ENCODE results near the gene ADGRV1.
"Not testable (repeated sequence)": the region's sequence is repeated elsewhere in the genome, so short reads cannot be mapped to it uniquely, and the experiment has no call there.

ADGRV1 gene

DNA sequence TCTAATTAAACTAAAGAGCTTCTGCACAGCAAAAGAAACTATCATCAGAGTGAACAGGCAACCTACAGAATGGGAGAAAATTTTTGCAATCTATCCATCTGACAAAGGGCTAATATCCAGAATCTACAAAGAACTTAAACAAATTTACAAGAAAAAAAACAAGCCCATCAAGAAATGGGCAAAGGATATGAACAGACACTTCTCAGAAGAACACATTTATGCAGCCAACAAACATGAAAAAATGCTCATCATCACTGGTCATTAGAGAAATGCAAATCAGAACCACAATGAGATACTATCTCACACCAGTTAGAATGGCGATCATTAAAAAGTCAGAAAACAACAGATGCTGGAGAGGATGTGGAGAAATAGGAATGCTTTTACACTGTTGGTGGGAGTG lies 241.5 kb downstream of the ADGRV1 start:
- not testable (repeated sequence) for DNase-seq; ATAC-seq; H3K36me3 Mint-ChIP-seq (ENCODE audit: low read depth); H3K27ac Mint-ChIP-seq; H3K4me1 Mint-ChIP-seq; H3K4me3 Mint-ChIP-seq; H3K27me3 Mint-ChIP-seq
- H3K9me3 Mint-ChIP-seq = peaks cover 22% of the 10 kb centered on the region

DNA sequence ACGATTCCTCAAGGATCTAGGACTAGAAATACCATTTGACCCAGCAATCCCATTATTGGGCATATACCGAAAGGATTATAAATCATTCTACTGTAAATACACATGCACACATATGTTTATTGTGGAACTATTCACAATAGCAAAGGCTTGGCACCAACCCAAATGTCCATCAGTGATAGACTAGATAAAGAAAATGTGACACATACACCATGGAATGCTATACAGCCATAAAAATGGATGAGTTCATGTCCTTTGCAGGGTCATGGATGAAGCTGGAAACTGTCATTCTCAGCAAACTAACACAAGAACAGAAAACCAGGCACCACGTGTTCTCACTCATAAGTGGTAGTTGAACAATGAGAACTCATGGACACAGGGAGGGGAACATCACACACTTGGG lies 241.9 kb downstream of the ADGRV1 start:
- H3K27me3 Mint-ChIP-seq = not testable (repeated sequence)

DNA sequence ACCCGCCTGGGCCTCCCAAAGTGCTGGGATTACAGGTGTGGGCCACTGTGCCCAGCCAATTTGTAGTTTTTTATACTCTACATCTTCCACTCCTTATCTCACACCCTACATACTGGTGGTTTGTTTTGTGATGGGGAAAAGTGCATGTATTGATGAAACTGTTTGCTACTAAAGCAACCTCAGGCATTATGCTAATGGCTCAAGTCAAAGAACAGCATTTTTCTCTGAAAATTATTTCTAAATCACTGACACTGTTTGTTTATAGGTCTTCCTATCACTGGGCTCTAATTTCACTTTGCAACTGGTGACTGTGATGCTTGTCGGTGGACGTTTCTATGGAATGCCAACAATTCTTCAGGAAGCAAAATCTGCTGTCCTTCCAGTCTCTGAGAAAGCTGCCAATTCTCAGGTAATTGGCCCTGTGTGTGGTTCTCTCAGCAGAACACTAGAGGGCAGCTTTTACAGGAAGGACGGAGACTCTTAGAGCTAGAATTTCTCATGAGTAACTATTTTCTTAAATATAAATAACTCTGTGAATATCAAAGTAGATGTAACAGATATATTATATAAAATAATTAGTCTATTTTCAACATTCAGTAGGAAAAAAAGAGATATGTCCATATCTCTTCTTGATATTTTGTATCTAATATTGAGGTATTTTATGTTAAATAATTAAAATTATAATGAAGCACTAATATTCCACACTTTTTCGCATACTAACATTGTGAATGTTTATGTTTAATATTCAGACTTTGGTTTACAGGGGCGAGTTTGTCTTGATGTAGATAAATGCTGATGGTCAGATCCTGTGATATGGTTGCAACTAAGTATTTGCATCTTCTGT lies 244.1 kb downstream of the ADGRV1 start:
- Mint-ChIP-seq H3K36me3 (ENCODE audit: low read depth) (no peaks in the 10 kb centered on the region), H3K4me1 (no peaks in the 10 kb centered on the region), H3K4me3 (no peak overlapping the region), H3K9me3 (peaks cover 7% of the 10 kb centered on the region), H3K27me3 (peaks cover 2% of the 10 kb centered on the region), H3K27ac (no peak overlapping the region)
- no peak for DNase-seq
- no peak for ATAC-seq

More for the DNA sequence above, 241.9 kb downstream of the ADGRV1 start:
- H3K4me3 Mint-ChIP-seq; H3K27ac Mint-ChIP-seq; ATAC-seq; DNase-seq; H3K4me1 Mint-ChIP-seq; H3K36me3 Mint-ChIP-seq (ENCODE audit: low read depth): not testable (repeated sequence)
- peaks cover 22% of the 10 kb centered on the region for H3K9me3 Mint-ChIP-seq

DNA sequence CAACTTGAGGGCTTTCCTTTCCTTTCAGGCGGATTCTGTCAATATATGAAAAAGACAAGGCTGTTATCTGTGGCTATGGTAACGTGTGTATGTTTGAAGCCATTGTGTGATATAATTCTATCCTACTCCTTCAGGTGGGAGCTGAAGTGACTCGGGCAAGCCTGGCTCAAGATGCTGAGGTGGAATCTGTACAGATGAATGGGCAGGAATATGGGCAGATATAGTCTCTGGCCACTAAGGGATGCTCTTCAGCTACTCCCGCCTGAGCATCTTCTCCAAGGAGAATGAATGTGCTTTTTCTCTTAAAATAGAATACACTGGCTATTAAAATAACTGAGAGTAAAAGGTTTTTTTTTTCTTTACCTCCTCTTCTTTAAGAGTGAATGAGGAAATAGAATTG lies 244.8 kb downstream of the ADGRV1 start:
- Mint-ChIP-seq H3K36me3 (ENCODE audit: low read depth) (no peaks in the 10 kb centered on the region), H3K27ac (no peak overlapping the region), H3K4me1 (no peaks in the 10 kb centered on the region), H3K9me3 (peaks cover under 1% of the 10 kb centered on the region), H3K27me3 (peaks cover 3% of the 10 kb centered on the region), H3K4me3 (no peak overlapping the region)
- DNase-seq (no peak), ATAC-seq (no peak)

DNA sequence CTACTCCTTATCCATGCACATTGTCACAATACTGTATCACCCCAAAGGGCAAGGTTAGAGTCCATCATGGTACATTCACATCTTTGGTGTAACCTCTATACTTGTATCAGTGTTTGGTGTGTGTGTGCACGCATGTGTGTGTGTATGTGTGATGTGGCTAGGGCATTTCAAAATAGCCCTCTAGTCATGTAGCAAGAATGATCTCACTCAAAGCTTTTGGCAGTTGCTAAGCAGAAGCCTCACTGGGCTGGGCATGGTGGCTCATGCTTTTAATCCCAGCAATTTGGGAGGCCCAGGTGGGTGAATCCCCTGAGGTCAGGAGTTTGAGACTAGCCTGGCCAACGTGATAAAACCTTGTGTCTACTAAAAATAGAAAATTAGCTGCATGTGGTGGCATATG lies 245.3 kb downstream of the ADGRV1 start:
- Mint-ChIP-seq H3K27me3 (peaks cover 3% of the 10 kb centered on the region), H3K27ac (no peak overlapping the region), H3K4me1 (no peaks in the 10 kb centered on the region), H3K4me3 (no peak overlapping the region), H3K9me3 (no peaks in the 10 kb centered on the region), H3K36me3 (ENCODE audit: low read depth) (no peaks in the 10 kb centered on the region)
- no peak for ATAC-seq
- no peak for DNase-seq

DNA sequence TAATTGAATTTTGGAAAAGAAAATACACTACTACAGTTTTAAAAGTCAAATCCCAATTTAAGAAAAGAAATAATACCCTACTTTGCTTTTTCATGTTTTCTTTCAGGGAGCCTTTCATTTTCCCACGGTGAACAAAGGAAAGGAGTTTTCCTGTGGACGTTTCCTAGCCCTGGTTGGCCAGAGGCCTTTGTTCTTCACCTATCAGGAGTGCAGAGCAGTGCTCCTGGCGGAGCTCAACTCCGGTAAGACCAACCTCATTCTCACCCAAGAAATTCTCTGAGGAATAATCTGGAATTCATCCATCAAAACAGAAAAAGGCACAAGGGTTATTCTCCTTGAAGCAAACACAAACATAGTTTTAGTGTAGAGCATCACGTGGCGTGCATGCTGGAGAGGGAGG lies 248.9 kb downstream of the ADGRV1 start:
- H3K4me3 Mint-ChIP-seq = no peak overlapping the region
- ATAC-seq (no peak), DNase-seq (no peak)
- no peaks in the 10 kb centered on the region for H3K4me1 Mint-ChIP-seq
- H3K9me3 Mint-ChIP-seq = no peaks in the 10 kb centered on the region
- no peaks in the 10 kb centered on the region for H3K36me3 Mint-ChIP-seq (ENCODE audit: low read depth)
- H3K27me3 Mint-ChIP-seq = peaks cover 3% of the 10 kb centered on the region
- no peak overlapping the region for H3K27ac Mint-ChIP-seq

DNA sequence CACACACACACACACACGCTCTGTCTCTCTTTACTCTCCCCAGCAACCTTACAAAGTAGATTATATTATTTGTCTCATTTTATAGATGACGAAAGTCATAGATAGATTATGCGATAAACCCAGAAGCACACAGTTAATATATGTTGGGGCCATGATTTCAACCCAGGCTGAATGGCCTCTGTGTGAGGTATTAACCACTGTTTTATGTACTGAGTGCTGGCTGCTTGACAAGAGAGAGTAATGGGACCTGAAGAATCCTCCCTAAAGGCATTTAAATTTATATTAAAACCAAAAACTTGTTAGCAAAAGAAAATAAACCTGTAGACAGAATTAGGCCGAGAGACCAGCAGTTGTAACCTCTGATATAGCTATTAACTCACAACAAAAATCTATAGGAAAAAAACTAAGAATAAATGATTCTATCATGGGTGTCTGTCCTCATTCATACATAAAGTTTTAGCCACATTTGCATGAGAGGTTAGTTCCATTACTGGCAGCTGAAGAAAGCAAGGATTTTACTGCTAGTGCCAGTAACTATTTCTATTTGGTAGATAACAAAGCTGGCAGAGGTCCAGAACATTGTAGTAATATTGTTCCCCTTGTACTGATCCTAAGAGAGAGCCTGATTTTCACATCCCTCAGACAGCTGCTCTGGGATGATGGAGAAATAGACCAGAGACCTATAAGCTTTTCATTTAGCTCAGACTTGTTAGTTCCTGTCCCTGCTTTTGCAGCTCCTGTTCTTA lies 250.9 kb downstream of the ADGRV1 start:
- ATAC-seq (no peak), DNase-seq (no peak)
- H3K4me1 Mint-ChIP-seq = no peaks in the 10 kb centered on the region
- no peaks in the 10 kb centered on the region for H3K36me3 Mint-ChIP-seq (ENCODE audit: low read depth)
- H3K9me3 Mint-ChIP-seq = no peaks in the 10 kb centered on the region
- peaks cover 2% of the 10 kb centered on the region for H3K27me3 Mint-ChIP-seq
- H3K4me3 Mint-ChIP-seq = no peak overlapping the region
- H3K27ac Mint-ChIP-seq = no peak overlapping the region

DNA sequence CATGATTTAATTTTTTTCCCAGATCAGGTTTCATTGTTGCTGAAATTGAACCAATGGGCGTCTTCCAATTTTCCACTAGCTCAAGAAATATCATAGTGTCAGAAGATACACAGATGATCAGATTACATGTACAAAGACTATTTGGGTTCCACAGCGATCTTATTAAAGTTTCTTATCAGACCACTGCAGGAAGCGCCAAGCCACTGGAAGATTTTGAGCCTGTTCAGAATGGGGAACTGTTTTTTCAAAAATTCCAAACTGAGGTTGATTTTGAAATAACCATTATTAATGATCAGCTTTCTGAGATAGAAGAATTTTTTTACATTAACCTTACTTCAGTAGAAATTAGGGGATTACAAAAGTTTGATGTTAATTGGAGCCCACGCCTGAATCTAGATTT lies 251.6 kb downstream of the ADGRV1 start:
- DNase-seq = no peak
- Mint-ChIP-seq H3K4me1 (no peaks in the 10 kb centered on the region), H3K27me3 (peaks cover 2% of the 10 kb centered on the region), H3K36me3 (ENCODE audit: low read depth) (no peaks in the 10 kb centered on the region), H3K27ac (no peak overlapping the region), H3K4me3 (no peak overlapping the region), H3K9me3 (no peaks in the 10 kb centered on the region)
- ATAC-seq = no peak

DNA sequence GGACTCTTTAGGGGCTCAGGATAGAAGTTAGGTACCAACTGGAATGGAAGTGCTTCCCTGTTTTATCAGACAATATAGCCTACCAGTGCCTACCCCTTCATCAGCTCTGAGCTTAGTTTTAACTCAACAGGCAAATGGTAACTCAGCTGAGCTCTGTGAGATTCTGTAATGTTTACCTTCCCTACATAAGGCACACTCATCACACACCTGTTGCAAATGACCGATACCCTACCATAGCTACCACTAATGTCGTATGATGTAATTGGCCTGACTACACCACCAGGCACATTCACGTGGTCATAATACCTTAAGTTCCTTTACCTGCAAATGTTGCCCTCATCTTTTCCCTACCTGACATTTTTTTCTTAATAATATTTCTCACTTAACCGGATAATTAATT lies 254.8 kb downstream of the ADGRV1 start:
- H3K9me3 Mint-ChIP-seq = no peaks in the 10 kb centered on the region
- ATAC-seq = no peak
- H3K4me1 Mint-ChIP-seq = no peaks in the 10 kb centered on the region
- H3K27me3 Mint-ChIP-seq = no peaks in the 10 kb centered on the region
- DNase-seq = no peak
- no peak overlapping the region for H3K27ac Mint-ChIP-seq
- no peak overlapping the region for H3K4me3 Mint-ChIP-seq
- no peaks in the 10 kb centered on the region for H3K36me3 Mint-ChIP-seq (ENCODE audit: low read depth)

DNA sequence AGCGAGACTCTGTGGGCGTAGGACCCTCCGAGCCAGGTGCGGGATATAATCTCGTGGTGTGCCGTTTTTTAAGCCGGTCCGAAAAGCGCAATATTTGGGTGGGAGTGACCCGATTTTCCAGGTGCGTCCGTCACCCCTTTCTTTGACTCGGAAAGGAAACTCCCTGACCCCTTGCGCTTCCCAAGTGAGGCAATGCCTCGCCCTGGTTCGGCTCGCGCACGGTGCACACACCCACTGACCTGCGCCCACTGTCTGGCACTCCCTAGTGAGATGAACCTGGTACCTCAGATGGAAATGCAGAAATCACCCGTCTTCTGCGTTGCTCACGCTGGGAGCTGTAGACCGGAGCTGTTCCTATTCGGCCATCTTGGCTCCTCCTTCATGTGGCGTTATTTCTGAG lies 263.5 kb downstream of the ADGRV1 start:
- not testable (repeated sequence) for H3K27me3 Mint-ChIP-seq; H3K27ac Mint-ChIP-seq; DNase-seq; H3K4me1 Mint-ChIP-seq; H3K9me3 Mint-ChIP-seq; ATAC-seq; H3K36me3 Mint-ChIP-seq (ENCODE audit: low read depth); H3K4me3 Mint-ChIP-seq

DNA sequence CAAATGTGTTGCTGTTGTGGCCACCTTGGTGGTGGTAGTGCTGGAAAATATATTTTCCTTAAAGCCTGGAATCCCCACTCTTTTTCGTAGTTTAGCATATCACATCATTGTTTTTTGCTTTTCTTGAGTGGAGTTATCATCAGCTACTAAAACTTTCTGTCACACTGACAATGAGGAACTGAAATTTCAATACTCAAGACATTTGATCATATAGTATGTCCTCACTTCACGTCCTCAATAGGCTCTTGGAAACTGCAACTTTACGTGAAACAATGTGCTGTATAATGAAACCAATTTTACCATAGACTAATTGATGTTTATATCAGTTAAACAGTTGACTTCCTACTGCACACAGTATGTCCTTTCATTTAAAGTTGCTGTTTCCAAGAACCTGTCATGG lies 265.8 kb downstream of the ADGRV1 start:
- no peak overlapping the region for H3K4me3 Mint-ChIP-seq
- H3K27ac Mint-ChIP-seq = no peak overlapping the region
- no peak for ATAC-seq
- no peaks in the 10 kb centered on the region for H3K9me3 Mint-ChIP-seq
- no peak for DNase-seq
- no peaks in the 10 kb centered on the region for H3K4me1 Mint-ChIP-seq
- H3K27me3 Mint-ChIP-seq = no peaks in the 10 kb centered on the region
- H3K36me3 Mint-ChIP-seq (ENCODE audit: low read depth) = no peaks in the 10 kb centered on the region

DNA sequence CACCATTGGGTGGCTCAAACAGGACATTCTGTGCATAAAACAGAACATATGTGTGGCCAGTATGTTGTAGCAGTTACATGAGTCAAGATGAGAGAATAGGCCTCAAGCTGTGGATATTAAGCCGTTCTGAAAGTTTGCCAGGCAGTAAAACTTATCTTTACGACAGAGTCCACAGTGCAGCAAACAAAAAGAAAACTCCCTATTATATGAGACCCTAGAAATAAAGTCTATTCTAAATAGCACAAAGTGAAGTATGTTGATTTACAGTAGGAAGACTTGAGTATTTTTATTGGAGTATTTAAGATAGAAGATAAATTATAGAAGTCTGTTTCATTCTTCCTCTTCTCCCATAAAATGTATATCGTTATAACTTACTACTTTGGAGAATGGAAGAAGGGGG lies 271.5 kb downstream of the ADGRV1 start:
- Mint-ChIP-seq H3K9me3 (no peaks in the 10 kb centered on the region), H3K27me3 (peaks cover 1% of the 10 kb centered on the region), H3K4me1 (no peaks in the 10 kb centered on the region), H3K27ac (no peak overlapping the region), H3K4me3 (no peak overlapping the region), H3K36me3 (ENCODE audit: low read depth) (no peaks in the 10 kb centered on the region)
- ATAC-seq = no peak
- no peak for DNase-seq

DNA sequence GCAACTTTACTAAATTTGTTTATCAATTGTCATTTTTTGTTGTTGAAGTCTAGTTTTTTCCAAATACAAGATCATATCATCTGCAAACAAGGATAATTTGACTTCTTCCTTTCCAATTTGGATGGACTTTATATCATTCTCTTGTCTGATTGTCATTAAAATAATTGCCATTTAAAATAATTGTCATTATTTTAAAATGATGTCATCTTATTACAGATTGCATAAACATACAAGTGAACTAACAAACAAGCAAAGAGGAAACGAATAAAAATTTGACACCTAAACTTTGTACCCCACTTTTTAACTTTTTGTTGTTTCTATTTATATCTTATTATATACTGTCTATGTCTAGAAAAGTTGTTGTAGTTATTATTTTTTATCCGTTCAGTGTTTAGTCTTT lies 275.2 kb downstream of the ADGRV1 start:
- H3K4me1 Mint-ChIP-seq = no peaks in the 10 kb centered on the region
- peaks cover 11% of the 10 kb centered on the region for H3K27me3 Mint-ChIP-seq
- ATAC-seq = no peak
- H3K4me3 Mint-ChIP-seq = no peak overlapping the region
- no peak overlapping the region for H3K27ac Mint-ChIP-seq
- H3K9me3 Mint-ChIP-seq = no peaks in the 10 kb centered on the region
- DNase-seq = no peak
- peaks cover 1% of the 10 kb centered on the region for H3K36me3 Mint-ChIP-seq (ENCODE audit: low read depth)

DNA sequence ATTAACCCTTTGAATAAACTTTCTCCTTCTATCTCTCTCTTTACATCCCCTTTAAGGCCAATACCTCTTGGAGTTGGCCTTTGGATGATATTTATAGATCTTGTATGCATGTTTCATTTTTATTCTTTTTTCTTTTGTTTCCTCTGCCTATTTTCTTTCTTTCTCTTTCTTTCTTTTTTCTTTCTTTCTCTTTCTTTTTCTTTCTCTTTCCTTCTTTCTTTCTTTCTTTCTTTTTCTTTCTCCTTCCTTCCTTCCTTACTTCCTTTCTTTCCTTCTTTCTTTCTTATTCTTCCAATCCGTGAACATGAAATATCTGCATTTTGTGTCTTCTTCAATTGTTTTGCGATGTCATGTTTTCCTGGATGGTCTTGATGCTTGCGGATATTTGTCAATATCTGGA lies 276.1 kb downstream of the ADGRV1 start:
- ATAC-seq (no peak), DNase-seq (no peak)
- Mint-ChIP-seq H3K36me3 (ENCODE audit: low read depth) (peaks cover 1% of the 10 kb centered on the region), H3K4me3 (no peak overlapping the region), H3K4me1 (no peaks in the 10 kb centered on the region), H3K27me3 (peaks cover 19% of the 10 kb centered on the region), H3K27ac (no peak overlapping the region), H3K9me3 (no peaks in the 10 kb centered on the region)

DNA sequence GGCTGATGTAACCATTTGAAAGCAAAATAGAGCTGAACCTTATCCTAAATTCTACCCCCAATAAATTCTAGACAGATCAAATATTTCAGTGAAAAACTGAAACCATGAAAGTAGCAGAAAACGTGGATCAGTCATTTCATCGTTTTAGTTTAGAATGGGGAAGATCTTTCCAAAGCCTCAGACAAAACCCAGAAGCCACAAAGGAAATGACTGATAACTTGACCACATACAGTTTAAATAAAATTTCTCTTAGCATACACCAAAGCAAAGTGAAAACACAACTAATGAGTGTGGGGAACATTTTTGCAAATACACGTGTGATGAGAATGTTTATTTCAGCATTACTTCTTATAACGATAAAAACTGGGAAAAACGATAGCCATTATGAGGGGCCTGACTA lies 284.8 kb downstream of the ADGRV1 start:
- H3K4me3 Mint-ChIP-seq = no peak overlapping the region
- peaks cover 44% of the 10 kb centered on the region for H3K27me3 Mint-ChIP-seq
- ATAC-seq (no peak), DNase-seq (no peak)
- H3K4me1 Mint-ChIP-seq = peaks cover 11% of the 10 kb centered on the region
- no peaks in the 10 kb centered on the region for H3K36me3 Mint-ChIP-seq (ENCODE audit: low read depth)
- no peak overlapping the region for H3K27ac Mint-ChIP-seq
- H3K9me3 Mint-ChIP-seq = no peaks in the 10 kb centered on the region
